Activated CD8-positive, alpha-beta T cell treated with anti-CD3 and anti-CD28 coated beads for 36 hours (primary cell): ENCODE measurements around the gene PFDN2. TPM values are rescaled to one million over a fixed set of nuclear protein-coding genes. Genes with fewer than 3 reads are reported as not detected.
A peak's percentile ranks its signal among the peaks of the same experiment; 100 is the strongest.

Source experiments
- ATAC-seq: fragments of 200-7000 bp; cut with Tn5 transposase; one replicate; pipeline ENCODE4 v1.10.0; 2021; ENCODE audit warnings: mild to moderate bottlenecking, moderate library complexity
- CTCF ChIA-PET: fragments of 350-600 bp; sonication (Branson Sonifier 250); formaldehyde crosslinking; loops from one replicate; lab custom pipeline; 2021; ENCODE audit warnings: antibody characterized with exemption; lab: Charles Lee
- POLR2A ChIA-PET: fragments of 350-600 bp; sonication (Branson Sonifier 250); formaldehyde crosslinking; loops from one replicate; lab custom pipeline; 2021; ENCODE audit warnings: antibody characterized with exemption; lab: Charles Lee
- DNase-seq: peaks from one replicate; pipeline ENCODE4 v3.0.0-alpha.2; 2020
- H3K27ac Mint-ChIP-seq: one replicate; pipeline ENCODE4 v1.8.0; 2021; ENCODE audit warnings: mild to moderate bottlenecking, mixed read lengths
- H3K27me3 Mint-ChIP-seq: one replicate; pipeline ENCODE4 v1.8.0; 2021; ENCODE audit warnings: mixed read lengths
- H3K36me3 Mint-ChIP-seq: one replicate; pipeline ENCODE4 v1.8.0; 2021; ENCODE audit warnings: low read depth, mixed read lengths
- H3K4me1 Mint-ChIP-seq: one replicate; pipeline ENCODE4 v1.8.0; 2021; ENCODE audit warnings: low read depth, mixed read lengths
- H3K4me3 Mint-ChIP-seq: one replicate; pipeline ENCODE4 v1.8.0; 2021; ENCODE audit warnings: mild to moderate bottlenecking, moderate library complexity, mixed read lengths
- H3K9me3 Mint-ChIP-seq: one replicate; pipeline ENCODE4 v1.8.0; 2021; ENCODE audit warnings: mixed read lengths
- intact Hi-C: fragments of 100-400 bp; cut with micrococcal nuclease; formaldehyde crosslinking; loops from one replicate; pipeline ENCODE4 v1.10.0; 2022
- total RNA-seq, 2 experiments: library from RNA; stranded (reverse); gene quantifications; one replicate each; pipeline ENCODE4 v1.2.3, GENCODE V29; 2021
- TF ChIP-seq, protein P1 (sequence below): fragments of 200-600 bp; IDR thresholded peaks from one replicate; pipeline ENCODE4 v1.8.0; 2022; ENCODE audit warnings: antibody characterized with exemption, mild to moderate bottlenecking

Gene PFDN2
- total RNA-seq, 2 experiments from 2014 or later: 137 to 144 TPM

GRCh38 chr1:161145832-161146231 lies 28.0 kb upstream of the PFDN2 start:
- intact Hi-C loops: no loop called here
- ChIA-PET POLR2A (no interaction called here), CTCF (interaction anchor here (0.8 kb wide), 3 partner anchors 20 to 148 kb away, joined by 3 read pairs; partner anchors contain the start of gene PPOX)
- no peaks in the 10 kb centered on the region for H3K4me1 Mint-ChIP-seq
- ATAC-seq: no peak
- TF ChIP-seq, protein P1, sequence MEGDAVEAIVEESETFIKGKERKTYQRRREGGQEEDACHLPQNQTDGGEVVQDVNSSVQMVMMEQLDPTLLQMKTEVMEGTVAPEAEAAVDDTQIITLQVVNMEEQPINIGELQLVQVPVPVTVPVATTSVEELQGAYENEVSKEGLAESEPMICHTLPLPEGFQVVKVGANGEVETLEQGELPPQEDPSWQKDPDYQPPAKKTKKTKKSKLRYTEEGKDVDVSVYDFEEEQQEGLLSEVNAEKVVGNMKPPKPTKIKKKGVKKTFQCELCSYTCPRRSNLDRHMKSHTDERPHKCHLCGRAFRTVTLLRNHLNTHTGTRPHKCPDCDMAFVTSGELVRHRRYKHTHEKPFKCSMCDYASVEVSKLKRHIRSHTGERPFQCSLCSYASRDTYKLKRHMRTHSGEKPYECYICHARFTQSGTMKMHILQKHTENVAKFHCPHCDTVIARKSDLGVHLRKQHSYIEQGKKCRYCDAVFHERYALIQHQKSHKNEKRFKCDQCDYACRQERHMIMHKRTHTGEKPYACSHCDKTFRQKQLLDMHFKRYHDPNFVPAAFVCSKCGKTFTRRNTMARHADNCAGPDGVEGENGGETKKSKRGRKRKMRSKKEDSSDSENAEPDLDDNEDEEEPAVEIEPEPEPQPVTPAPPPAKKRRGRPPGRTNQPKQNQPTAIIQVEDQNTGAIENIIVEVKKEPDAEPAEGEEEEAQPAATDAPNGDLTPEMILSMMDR: no peak
- H3K4me3 Mint-ChIP-seq: no peak overlapping the region
- no peak overlapping the region for H3K27ac Mint-ChIP-seq
- H3K9me3 Mint-ChIP-seq: no peaks in the 10 kb centered on the region
- no peak for DNase-seq
- H3K27me3 Mint-ChIP-seq: no peaks in the 10 kb centered on the region
- no peaks in the 10 kb centered on the region for H3K36me3 Mint-ChIP-seq

- intact Hi-C loops: no loop called here
- H3K27me3 Mint-ChIP-seq: no peaks in the 10 kb centered on the region
- DNase-seq (no peak), ATAC-seq (no peak)
- peaks cover 4% of the 10 kb centered on the region for H3K36me3 Mint-ChIP-seq
- CTCF ChIA-PET: interaction anchor here (0.7 to 2.4 kb wide), 17 partner anchors 8 to 306 kb away, joined by 3 to 13 read pairs (median 4); partner anchors contain the start of genes ARHGAP30, KLHDC9, NIT1 and PFDN2
- POLR2A ChIA-PET: interaction anchor here (0.8 to 3.3 kb wide), 5 partner anchors 8 to 44 kb away, joined by 3 to 11 read pairs (median 4); partner anchors contain the start of genes NIT1, PFDN2 and UFC1
- H3K27ac Mint-ChIP-seq: no peak overlapping the region
- H3K4me1 Mint-ChIP-seq: peaks cover 2% of the 10 kb centered on the region
- no peaks in the 10 kb centered on the region for H3K9me3 Mint-ChIP-seq
- TF ChIP-seq, protein P1: no peak
- H3K4me3 Mint-ChIP-seq: no peak overlapping the region
Measured at GRCh38 chr1:161140755-161141400, 23.0 kb upstream of the PFDN2 start.

DNA sequence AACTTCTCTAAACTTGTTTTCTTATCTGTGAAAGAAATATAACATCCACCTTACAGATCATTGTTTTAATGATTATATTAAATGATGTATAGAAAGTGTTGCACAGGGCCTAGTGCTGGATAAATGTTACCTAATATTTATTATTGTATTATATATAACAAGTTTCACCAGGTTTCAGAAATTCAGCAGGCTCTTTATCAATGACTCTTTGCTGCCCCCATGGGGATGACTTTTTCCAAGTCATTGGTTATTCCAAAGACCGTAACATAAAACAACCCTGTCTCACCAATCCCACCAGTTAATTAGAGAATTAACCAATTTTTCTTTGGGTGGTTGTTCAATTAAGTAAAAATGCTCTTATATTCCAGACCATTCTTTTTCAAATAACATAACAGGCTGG lies 21.9 kb upstream of the PFDN2 start:
- no peaks in the 10 kb centered on the region for H3K9me3 Mint-ChIP-seq
- ATAC-seq (no peak), DNase-seq (peak; percentile 65)
- H3K4me1 Mint-ChIP-seq: peaks cover 6% of the 10 kb centered on the region
- peaks cover 5% of the 10 kb centered on the region for H3K36me3 Mint-ChIP-seq
- no peaks in the 10 kb centered on the region for H3K27me3 Mint-ChIP-seq
- intact Hi-C loops: no loop called here
- POLR2A ChIA-PET: interaction anchor here (3.3 kb wide), 1 partner anchor 22 kb away, joined by 11 read pairs; the partner anchor contains the start of genes NIT1 and PFDN2
- H3K27ac Mint-ChIP-seq: no peak overlapping the region
- TF ChIP-seq, protein P1: peak; percentile 74
- no peak overlapping the region for H3K4me3 Mint-ChIP-seq
- CTCF ChIA-PET: interaction anchor here (0.8 to 2.5 kb wide), 16 partner anchors 11 to 188 kb away, joined by 3 to 16 read pairs (median 3); partner anchors contain the start of genes KLHDC9, NIT1, PFDN2 and PPOX

DNA sequence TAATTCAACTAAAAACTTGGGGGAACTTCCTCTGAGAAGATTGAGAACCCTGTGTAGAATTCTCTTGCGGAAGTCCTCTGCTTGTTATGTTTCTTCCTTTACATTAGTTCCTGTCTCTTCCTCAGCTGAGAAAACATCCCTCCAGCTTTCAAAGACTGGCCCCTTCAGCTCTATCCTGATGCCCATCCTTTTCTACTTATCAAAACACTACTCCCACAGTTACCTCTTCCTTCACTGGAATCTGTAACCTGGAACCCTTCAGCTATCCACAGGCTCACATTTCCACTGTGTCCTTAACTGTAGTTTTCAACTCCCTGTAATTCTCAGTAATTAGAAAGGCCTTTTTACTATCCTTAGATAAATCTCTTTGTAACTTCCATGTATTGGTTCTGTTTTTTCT lies 20.6 kb upstream of the PFDN2 start:
- no peak for DNase-seq
- H3K36me3 Mint-ChIP-seq: peaks cover 5% of the 10 kb centered on the region
- ATAC-seq: no peak
- no peak overlapping the region for H3K27ac Mint-ChIP-seq
- intact Hi-C loops: no loop called here
- CTCF ChIA-PET: interaction anchor here (0.7 to 3.1 kb wide), 17 partner anchors 10 to 244 kb away, joined by 3 to 16 read pairs (median 3); partner anchors contain the start of genes ITLN2, KLHDC9, NIT1 and PFDN2
- POLR2A ChIA-PET: interaction anchor here (0.9 to 3.3 kb wide), 2 partner anchors 15 to 20 kb away, joined by 3 to 11 read pairs; partner anchors contain the start of genes NIT1, PFDN2 and UFC1
- H3K9me3 Mint-ChIP-seq: no peaks in the 10 kb centered on the region
- no peaks in the 10 kb centered on the region for H3K27me3 Mint-ChIP-seq
- TF ChIP-seq, protein P1: no peak
- no peak overlapping the region for H3K4me3 Mint-ChIP-seq
- peaks cover 6% of the 10 kb centered on the region for H3K4me1 Mint-ChIP-seq
